ENCODE results near the gene RAB22A.
A peak's percentile ranks its signal among the peaks of the same experiment; 100 is the strongest.

The RAB22A gene

DNA sequence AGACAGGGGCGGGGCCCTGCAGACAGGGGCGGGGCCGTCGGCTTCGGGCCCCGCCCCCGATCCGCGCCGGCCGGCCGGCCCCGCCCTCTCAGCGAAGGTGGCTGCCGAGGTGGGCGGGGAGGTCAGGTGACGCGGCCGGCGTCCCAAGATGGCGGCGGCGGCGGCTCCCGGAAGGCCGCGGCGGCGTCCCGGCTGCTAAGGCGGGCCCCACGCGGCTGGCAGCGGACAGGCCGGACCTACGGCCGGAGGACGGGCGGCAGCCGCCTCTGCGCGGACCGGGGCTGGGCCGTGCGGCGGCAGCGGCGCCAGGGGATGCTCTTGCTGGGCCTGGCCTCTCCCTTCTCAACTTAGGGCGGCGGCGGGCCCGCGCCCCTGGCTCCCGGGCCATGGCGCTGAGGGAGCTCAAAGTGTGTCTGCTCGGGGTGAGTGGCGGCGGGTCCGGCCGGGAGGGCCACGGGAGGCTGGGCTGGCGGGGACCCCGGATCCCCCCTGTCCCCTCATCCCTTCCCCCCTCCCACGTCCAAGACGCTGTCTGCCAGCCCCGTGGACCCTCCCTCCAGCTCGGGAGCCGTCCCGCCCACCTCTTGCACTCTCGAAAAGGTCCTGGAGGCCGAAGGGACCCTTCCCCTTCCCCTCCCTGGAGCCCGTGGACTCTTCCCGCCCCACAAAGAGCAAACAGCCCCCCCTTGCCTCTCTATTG, at the start of gene RAB22A:
Gene RAB22A (plus strand): TSS at position 125 of the 700 bp plus-strand sequence. CDS start 262 bp downstream, at position 387.
- DNase-seq, result no peak

DNA sequence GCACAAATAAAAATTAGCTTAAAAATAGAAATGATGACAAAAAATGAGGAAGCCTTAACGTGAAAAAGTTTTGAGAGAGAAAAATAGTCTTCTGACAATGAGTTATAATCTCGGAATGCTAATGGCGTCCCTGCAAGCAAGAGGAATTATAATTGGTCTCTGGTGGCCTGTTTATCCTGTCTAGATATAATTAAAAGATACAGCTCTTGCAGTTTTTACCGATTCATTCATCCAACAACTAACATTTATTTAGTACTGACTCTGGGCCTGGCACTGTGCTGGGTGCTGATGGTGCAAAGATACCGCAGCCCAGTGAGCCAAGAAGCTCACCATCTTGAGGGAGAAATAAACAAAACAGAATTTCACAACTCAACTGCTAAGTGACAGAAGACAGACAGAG, 49.5 kb upstream of the RAB22A start:
- no peak for DNase-seq

GRCh38 chr20:58261660-58262059, 47.9 kb upstream of the RAB22A start:
- DNase-seq, result no peak

DNA sequence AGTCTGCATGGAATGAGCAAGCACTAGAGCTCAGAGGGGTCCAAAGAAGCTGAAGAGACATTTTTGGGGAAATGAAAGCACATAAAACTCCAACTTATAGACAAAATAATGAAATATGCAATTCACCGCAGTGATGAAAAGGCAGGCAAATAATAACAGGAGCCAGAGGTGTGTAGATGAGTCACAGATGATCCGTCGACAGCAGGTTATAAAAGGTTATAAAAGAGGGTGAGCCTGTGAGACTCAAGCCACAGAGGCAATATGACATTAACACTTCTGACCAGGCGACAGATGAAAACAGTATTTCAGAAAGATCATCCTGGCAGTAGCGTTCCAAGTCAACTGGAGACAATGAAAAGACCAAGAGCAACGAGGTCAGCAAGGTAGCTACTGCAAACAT, 45.2 kb upstream of the RAB22A start:
- no peak for DNase-seq

- DNase-seq, result no peak
Measured at GRCh38 chr20:58267389-58268215, 41.9 kb upstream of the RAB22A start.

GRCh38 chr20:58268421-58268821, 41.1 kb upstream of the RAB22A start:
- no peak for DNase-seq

GRCh38 chr20:58268936-58269619, 40.4 kb upstream of the RAB22A start:
- no peak for DNase-seq

DNA sequence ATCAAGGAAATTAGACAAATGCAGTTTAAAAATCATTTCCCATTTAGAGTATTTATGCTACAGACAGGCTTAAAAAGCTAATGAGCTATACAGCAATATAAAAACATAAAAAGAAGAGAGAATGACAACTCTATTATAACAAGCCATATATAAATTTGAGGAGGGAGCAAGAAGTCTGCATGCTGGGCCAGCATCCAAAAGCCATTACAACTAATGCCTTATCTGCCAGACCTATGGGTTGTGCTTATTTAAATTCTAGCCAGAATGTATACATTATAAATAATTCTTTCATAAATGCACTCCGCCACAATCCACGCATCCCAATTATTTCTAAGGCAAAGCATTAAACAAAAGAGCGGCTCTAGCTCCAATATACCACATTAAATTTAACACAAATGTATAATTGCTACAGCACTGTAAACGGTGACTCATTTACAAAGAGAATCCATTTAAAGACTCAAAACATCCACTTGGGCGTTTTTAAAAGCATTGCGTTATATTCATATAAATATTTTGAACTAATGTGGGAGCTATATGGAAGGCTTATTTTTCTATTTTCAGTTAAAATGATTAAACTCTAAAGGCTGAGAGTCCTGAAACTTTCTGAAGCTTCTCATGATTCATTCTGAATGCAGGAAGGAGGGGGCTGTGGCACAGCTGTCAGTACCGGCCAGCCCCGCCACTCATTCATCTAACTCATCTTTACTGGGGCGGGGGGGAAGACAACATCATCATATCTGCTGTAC, 37.7 kb upstream of the RAB22A start:
- DNase-seq, result no peak

- DNase-seq, result no peak
Measured at GRCh38 chr20:58274384-58274783, 35.1 kb upstream of the RAB22A start.

GRCh38 chr20:58277107-58277506, 32.4 kb upstream of the RAB22A start:
- DNase-seq, result no peak

GRCh38 chr20:58277578-58278472, 31.7 kb upstream of the RAB22A start:
- DNase-seq, result no peak

DNA sequence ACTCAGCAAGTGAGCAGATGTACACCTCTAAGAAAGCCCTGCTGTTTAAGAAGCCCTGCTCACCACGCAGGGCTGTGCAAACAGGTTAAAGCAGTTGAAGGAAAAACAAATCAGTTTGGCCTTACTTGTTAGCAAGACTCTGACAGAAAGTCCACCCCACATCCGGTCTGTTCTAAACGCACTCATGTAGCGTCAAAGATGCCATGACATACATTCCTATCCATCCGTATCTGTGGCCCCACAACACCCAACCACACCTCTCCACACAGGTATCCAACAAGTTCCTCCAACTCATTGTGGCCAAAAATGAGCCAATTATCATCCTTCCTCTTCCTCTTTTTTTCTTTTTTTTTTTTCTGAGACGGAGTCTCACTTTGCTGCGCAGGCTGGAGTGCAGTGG, 22.8 kb upstream of the RAB22A start:
- DNase-seq, result peak; percentile 27

- peak; percentile 54 for DNase-seq
Measured at GRCh38 chr20:58287638-58288037, 21.9 kb upstream of the RAB22A start.

DNA sequence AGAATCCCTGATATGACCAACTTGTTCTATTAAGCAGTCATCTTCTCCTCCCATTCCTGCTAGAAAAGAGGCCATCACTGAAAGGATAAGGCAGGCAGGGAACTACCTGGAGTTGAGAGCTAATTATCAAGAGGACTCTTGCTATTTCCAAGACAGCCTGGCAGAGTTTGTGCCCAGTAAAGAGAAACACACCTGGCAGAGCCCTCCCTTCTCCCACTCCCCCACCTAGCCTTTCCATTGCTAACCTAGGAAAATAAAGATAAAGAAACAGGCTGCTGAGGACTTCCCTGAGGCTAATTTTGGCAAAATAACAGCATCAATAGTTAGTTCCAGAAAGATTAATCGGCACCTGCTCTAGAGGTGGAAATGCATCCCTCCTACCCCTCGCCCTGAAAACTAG, 20.4 kb upstream of the RAB22A start:
- no peak for DNase-seq

GRCh38 chr20:58293453-58293852, 16.1 kb upstream of the RAB22A start:
- no peak for DNase-seq

GRCh38 chr20:58294497-58295455, 14.7 kb upstream of the RAB22A start:
- DNase-seq, result no peak

- DNase-seq, result no peak
Measured at GRCh38 chr20:58296051-58296837, 13.3 kb upstream of the RAB22A start.

GRCh38 chr20:58297394-58297793, 12.1 kb upstream of the RAB22A start:
- DNase-seq, result no peak

DNA sequence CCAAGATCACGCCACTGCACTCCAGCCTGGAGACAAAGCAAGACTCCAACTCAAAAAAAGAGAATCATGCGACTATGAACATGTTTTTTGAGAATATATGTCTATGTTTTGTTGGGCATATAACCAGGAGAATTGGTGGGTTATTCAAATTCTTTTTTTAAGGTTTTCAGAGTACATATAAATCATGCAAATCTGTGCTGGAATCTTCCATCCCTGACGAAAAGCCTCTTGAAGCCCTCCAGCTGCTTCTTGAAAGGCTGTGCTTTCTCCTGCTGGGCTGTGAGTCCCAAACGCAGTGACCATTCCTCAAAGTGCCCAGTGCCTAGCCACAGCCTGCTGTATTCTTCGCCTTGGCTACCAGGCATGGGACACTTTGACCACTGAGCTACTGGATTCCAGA, 9.2 kb upstream of the RAB22A start:
- DNase-seq, result no peak

DNA sequence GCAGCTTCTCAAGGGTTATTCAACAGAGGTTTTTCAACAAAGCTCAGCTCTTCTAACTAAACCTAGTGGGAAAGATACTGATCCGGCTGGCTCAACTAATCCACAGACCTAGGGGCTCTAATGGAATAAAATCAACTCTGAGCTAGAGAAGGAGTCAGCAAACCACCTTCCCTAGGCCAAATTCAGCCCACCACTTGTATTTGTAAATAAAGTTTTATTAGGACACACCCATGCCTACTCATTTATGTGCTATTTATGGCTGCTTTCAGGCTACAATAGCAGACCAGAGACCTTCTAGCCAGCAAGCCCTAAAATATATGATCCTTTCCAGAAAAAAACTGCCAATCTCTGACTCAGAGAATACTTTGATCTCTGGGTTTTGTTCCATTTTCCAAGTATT, 6.0 kb upstream of the RAB22A start:
- no peak for DNase-seq
